Panc1 (cell line): Measurements from ENCODE around the gene DHH. TPM values are rescaled to one million over a fixed set of nuclear protein-coding genes. Genes with fewer than 3 reads are reported as not detected.

Experiments used
- ATAC-seq: fragments of 200-7000 bp; cut with Tn5 transposase; 2 replicates; pipeline ENCODE4 v1.9.1; 2020; ENCODE audit warnings: mild to moderate bottlenecking, moderate library complexity
- BruUV-seq: library from RNA; stranded (reverse); fragments of 400-500 nt; replicated peaks from 2 replicates; lab custom pipeline; 2021; lab: Mats Ljungman, UMichigan
- CTCF ChIA-PET: fragments of 300-600 bp; sonication (Branson Sonifier 250); formaldehyde crosslinking; loops from one replicate; lab custom pipeline; 2022; ENCODE audit warnings: antibody characterized with exemption; lab: Charles Lee
- POLR2A ChIA-PET: fragments of 300-600 bp; sonication (Branson Sonifier 250); formaldehyde crosslinking; loops from one replicate; lab custom pipeline; 2022; ENCODE audit warnings: antibody characterized with exemption; lab: Charles Lee
- DNase-seq: peaks from one replicate; pipeline ENCODE4 v3.0.0-alpha.2; 2010; ENCODE audit warnings: low read depth, low spot score
- H3K27ac ChIP-seq: 2 replicates; pipeline ENCODE4 v1.5.1; 2011; ENCODE audit warnings: mild to moderate bottlenecking, low read length, inconsistent platforms
- H3K27me3 ChIP-seq: fragments of 200-500 bp; sonication (Bioruptor generic); 2 replicates; pipeline ENCODE4 v1.6.0; 2014; ENCODE audit warnings: low read length, inconsistent platforms; ENCODE audit not compliant: control insufficient read depth, insufficient read depth
- H3K36me3 ChIP-seq: fragments of 200-500 bp; sonication (Bioruptor generic); 2 replicates; pipeline ENCODE4 v1.5.1; 2014; ENCODE audit warnings: inconsistent platforms, mild to moderate bottlenecking, low read length, moderate library complexity; ENCODE audit not compliant: control insufficient read depth, insufficient read depth
- H3K4me1 ChIP-seq: 2 replicates; pipeline ENCODE4 v1.5.1; 2011; ENCODE audit warnings: inconsistent platforms, mild to moderate bottlenecking, low read length, moderate library complexity; ENCODE audit not compliant: control insufficient read depth, insufficient read depth
- H3K4me3 ChIP-seq, 2 experiments: 2 replicates each; pipeline ENCODE4 v1.5.1; 2011 to 2012; ENCODE audit warnings: low read depth in 2 of 2, low read length in 2 of 2, mild to moderate bottlenecking in 2 of 2, inconsistent platforms in 1 of 2, moderate library complexity in 1 of 2
- H3K9me3 ChIP-seq: fragments of 200-500 bp; sonication (Bioruptor generic); 2 replicates; pipeline ENCODE4 v1.5.1; 2014; ENCODE audit warnings: low read depth, mild to moderate bottlenecking, inconsistent platforms, low read length, moderate library complexity; ENCODE audit not compliant: control insufficient read depth, insufficient read depth
- POLR2AphosphoS5 ChIP-seq: IDR thresholded peaks from 2 replicates; pipeline ENCODE4 v1.6.1; 2012; ENCODE audit warnings: mild to moderate bottlenecking, low read depth, low read length, moderate library complexity
- SIN3A ChIP-seq: IDR thresholded peaks from 2 replicates; pipeline ENCODE4 v1.6.1; 2012; ENCODE audit warnings: low read depth, mild to moderate bottlenecking, low read length, moderate library complexity, borderline replicate concordance; ENCODE audit not compliant: insufficient read depth
- TCF7L2 ChIP-seq: IDR thresholded peaks from 2 replicates; pipeline ENCODE4 v1.6.1; 2011; ENCODE audit warnings: mild to moderate bottlenecking, low read depth, low read length, inconsistent platforms
- in situ Hi-C: cut with HindIII; loops from 2 replicates; pipeline ENCODE4 v1.10.0; 2016; ENCODE audit warnings: low sequenced_read_pairs, low pct_unique_long_range_greater_than_20kb
- intact Hi-C: fragments of 100-400 bp; cut with micrococcal nuclease; formaldehyde crosslinking; loops from one replicate; pipeline ENCODE4 v1.10.0; 2022; ENCODE audit not compliant: unreplicated experiment
- total RNA-seq: library from RNA; stranded (reverse); gene quantifications from one replicate; pipeline ENCODE4 v1.2.1, GENCODE V29; 2021; ENCODE audit not compliant: unreplicated experiment
- TF ChIP-seq, protein P1 (sequence below): fragments of 450-650 bp; IDR thresholded peaks from 2 replicates; pipeline ENCODE4 v1.5.1; 2017; ENCODE audit warnings: mild to moderate bottlenecking
- TF ChIP-seq, protein P2 (sequence below), 2 experiments: IDR thresholded peaks; 2 replicates each; pipeline ENCODE4 v1.6.1; 2011 to 2012; ENCODE audit warnings: low read depth in 2 of 2, control low read depth in 1 of 2, low read length in 1 of 2, mild to moderate bottlenecking in 1 of 2, moderate library complexity in 1 of 2; ENCODE audit not compliant: insufficient read depth in 1 of 2

DHH gene
- total RNA-seq, 1 experiment from 2014 or later, result 1.9 TPM

DNA sequence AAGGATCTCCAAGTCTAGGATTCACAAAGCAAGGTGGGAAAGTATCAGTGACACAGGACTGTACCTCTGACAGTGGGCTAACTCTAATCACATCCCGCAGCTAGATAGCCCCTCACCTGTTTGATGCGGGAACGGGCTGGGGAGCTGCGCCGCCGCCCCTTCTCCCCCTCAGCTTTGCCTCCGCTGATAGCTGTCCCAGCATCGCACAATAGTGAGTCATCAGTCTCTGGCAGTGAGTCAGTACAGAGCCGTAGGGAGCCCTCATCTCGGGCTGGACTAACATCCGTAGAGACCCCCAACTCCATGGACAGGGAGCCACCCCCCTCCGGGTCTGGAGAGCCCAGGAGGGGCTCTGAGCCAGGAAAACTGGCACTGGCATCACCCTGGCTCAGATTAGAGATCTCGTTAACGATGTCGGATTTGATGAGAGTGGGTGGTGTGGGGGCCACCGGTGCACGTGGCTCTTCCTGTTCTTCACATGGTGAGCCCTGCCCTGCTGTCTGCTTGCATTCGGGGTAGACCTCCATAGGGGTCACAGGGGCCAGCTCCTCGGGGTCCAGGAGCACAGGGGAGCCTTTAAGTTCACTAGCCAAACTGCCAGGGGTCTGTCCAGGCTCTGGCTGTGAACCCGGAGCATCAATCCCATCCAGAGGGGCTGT, 44.9 kb downstream of the DHH start:
- H3K4me3 ChIP-seq, result no peak overlapping the region
- no TSS peak for BruUV-seq
- no peaks in the 10 kb centered on the region for H3K27me3 ChIP-seq
- peaks cover 39% of the 10 kb centered on the region for H3K36me3 ChIP-seq
- intact Hi-C loops (no loop called here), in situ Hi-C loops (no loop called here)
- ChIA-PET CTCF (no interaction called here), POLR2A (no interaction called here)
- TF ChIP-seq, protein P1, sequence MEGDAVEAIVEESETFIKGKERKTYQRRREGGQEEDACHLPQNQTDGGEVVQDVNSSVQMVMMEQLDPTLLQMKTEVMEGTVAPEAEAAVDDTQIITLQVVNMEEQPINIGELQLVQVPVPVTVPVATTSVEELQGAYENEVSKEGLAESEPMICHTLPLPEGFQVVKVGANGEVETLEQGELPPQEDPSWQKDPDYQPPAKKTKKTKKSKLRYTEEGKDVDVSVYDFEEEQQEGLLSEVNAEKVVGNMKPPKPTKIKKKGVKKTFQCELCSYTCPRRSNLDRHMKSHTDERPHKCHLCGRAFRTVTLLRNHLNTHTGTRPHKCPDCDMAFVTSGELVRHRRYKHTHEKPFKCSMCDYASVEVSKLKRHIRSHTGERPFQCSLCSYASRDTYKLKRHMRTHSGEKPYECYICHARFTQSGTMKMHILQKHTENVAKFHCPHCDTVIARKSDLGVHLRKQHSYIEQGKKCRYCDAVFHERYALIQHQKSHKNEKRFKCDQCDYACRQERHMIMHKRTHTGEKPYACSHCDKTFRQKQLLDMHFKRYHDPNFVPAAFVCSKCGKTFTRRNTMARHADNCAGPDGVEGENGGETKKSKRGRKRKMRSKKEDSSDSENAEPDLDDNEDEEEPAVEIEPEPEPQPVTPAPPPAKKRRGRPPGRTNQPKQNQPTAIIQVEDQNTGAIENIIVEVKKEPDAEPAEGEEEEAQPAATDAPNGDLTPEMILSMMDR, result no peak
- TF ChIP-seq SIN3A (no peak), POLR2AphosphoS5 (no peak), TCF7L2 (no peak)
- TF ChIP-seq, protein P2, sequence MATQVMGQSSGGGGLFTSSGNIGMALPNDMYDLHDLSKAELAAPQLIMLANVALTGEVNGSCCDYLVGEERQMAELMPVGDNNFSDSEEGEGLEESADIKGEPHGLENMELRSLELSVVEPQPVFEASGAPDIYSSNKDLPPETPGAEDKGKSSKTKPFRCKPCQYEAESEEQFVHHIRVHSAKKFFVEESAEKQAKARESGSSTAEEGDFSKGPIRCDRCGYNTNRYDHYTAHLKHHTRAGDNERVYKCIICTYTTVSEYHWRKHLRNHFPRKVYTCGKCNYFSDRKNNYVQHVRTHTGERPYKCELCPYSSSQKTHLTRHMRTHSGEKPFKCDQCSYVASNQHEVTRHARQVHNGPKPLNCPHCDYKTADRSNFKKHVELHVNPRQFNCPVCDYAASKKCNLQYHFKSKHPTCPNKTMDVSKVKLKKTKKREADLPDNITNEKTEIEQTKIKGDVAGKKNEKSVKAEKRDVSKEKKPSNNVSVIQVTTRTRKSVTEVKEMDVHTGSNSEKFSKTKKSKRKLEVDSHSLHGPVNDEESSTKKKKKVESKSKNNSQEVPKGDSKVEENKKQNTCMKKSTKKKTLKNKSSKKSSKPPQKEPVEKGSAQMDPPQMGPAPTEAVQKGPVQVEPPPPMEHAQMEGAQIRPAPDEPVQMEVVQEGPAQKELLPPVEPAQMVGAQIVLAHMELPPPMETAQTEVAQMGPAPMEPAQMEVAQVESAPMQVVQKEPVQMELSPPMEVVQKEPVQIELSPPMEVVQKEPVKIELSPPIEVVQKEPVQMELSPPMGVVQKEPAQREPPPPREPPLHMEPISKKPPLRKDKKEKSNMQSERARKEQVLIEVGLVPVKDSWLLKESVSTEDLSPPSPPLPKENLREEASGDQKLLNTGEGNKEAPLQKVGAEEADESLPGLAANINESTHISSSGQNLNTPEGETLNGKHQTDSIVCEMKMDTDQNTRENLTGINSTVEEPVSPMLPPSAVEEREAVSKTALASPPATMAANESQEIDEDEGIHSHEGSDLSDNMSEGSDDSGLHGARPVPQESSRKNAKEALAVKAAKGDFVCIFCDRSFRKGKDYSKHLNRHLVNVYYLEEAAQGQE (IDR thresholded peaks at IDR 0.05; ENCODE audit: insufficient read depth in 1 of 2, low read depth in 2 of 2, low read length in 1 of 2), result no peak
- no peak overlapping the region for H3K27ac ChIP-seq
- H3K9me3 ChIP-seq, result no peaks in the 10 kb centered on the region
- DNase-seq (no peak), ATAC-seq (no peak)
- no peaks in the 10 kb centered on the region for H3K4me1 ChIP-seq

DNA sequence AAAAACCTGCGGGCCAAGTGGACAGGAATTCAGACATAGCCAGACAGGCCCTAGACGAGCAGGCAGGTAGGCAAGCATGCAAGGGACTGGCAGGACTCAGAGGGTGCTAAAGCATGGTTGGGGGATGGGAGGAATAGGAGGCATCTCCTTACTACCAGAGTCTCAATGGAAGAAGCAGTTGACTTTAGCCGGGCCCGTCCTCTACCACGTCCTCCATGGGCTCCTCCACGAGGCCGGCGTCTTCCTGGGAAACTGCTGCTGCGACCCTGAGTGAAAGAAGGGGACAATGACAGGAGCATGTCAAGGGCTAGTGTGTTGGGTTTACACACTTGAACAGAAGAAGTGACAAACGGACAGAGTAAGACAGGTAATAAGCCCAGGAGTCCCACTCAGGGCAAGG, 45.6 kb downstream of the DHH start:
- CTCF ChIA-PET, result no interaction called here
- intact Hi-C loops (no loop called here), in situ Hi-C loops (no loop called here)
- no TSS peak for BruUV-seq
- Histone ChIP-seq H3K9me3 (no peaks in the 10 kb centered on the region), H3K27me3 (no peaks in the 10 kb centered on the region), H3K4me3 (no peak overlapping the region), H3K4me1 (no peaks in the 10 kb centered on the region), H3K27ac (no peak overlapping the region), H3K36me3 (peaks cover 39% of the 10 kb centered on the region)
- TF ChIP-seq TCF7L2, result no peak
- TF ChIP-seq, protein P1, result no peak
- POLR2A ChIA-PET, result no interaction called here
- ATAC-seq (no peak), DNase-seq (no peak)
